KMS-11 (cell line): ENCODE data around the gene IGFBP6.

ENCODE experiments used
- H2AFZ ChIP-seq: fragments of 200-600 bp; sonication (generic); 2 replicates; pipeline ENCODE4 v1.6.1; 2016; ENCODE audit warnings: antibody characterized with exemption, mixed run types, low read depth
- H3K27ac ChIP-seq: fragments of 200-600 bp; sonication (generic); 2 replicates; pipeline ENCODE4 v1.6.1; 2016; ENCODE audit warnings: mild to moderate bottlenecking, mixed run types
- H3K27me3 ChIP-seq: fragments of 200-600 bp; sonication (generic); 2 replicates; pipeline ENCODE4 v1.6.1; 2017; ENCODE audit warnings: mild to moderate bottlenecking, low read depth, mixed run types, moderate library complexity; ENCODE audit not compliant: insufficient read depth
- H3K36me3 ChIP-seq: fragments of 200-600 bp; sonication (generic); 2 replicates; pipeline ENCODE4 v1.6.1; 2017; ENCODE audit warnings: mild to moderate bottlenecking, mixed run types; ENCODE audit not compliant: insufficient read depth
- H3K4me1 ChIP-seq: fragments of 200-600 bp; sonication (generic); 2 replicates; pipeline ENCODE4 v1.6.1; 2016; ENCODE audit warnings: mild to moderate bottlenecking, low read depth, mixed run types; ENCODE audit not compliant: poor library complexity, severe bottlenecking
- H3K4me2 ChIP-seq: fragments of 200-600 bp; sonication (generic); 2 replicates; pipeline ENCODE4 v1.7.0; 2016; ENCODE audit warnings: mild to moderate bottlenecking, mixed run types
- H3K4me3 ChIP-seq: fragments of 200-600 bp; sonication (generic); IDR thresholded peaks from 2 replicates; pipeline ENCODE4 v1.6.1; 2017; ENCODE audit warnings: low read depth, low read length, mixed read lengths; ENCODE audit not compliant: insufficient read depth
- H3K79me2 ChIP-seq: fragments of 200-600 bp; sonication (generic); 2 replicates; pipeline ENCODE4 v1.6.1; 2016; ENCODE audit warnings: low read depth, mixed run types; ENCODE audit not compliant: insufficient read depth
- H3K9ac ChIP-seq: fragments of 200-600 bp; sonication (generic); 2 replicates; pipeline ENCODE4 v1.6.1; 2016; ENCODE audit warnings: mild to moderate bottlenecking, mixed run types
- H4K20me1 ChIP-seq: fragments of 200-600 bp; sonication (generic); 2 replicates; pipeline ENCODE4 v1.6.1; 2016; ENCODE audit warnings: mild to moderate bottlenecking, mixed run types; ENCODE audit not compliant: insufficient read depth
- TF ChIP-seq, protein P1 (sequence below): fragments of 200-600 bp; sonication (generic); conservative IDR thresholded peaks from 2 replicates; pipeline ENCODE4 v1.6.1; 2017; ENCODE audit warnings: low read depth, mild to moderate bottlenecking, antibody characterized with exemption, low read length, moderate library complexity, mixed read lengths

IGFBP6 gene

DNA sequence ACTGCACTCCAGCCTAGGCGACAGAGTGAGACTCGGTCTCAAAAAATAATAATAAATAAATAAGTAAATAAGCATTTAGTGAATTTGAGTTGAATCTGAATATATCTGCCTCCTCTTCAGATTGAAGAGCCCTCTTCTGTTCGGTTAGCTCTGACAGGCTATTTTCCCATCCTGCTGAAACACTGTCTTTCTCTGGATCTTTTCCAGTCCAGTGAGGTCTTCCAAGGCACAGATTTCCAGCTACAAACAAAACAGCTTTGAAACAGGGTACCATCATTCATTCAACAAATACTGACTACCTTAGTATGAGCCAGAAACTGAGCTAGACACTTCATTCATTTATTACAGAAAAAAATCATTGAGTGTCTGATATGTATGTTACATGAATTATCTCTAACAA is 11.1 kb upstream of the IGFBP6 start:
- Histone ChIP-seq H3K4me1 (no peaks in the 10 kb centered on the region), H3K27ac (no peak overlapping the region), H3K4me2 (no peak overlapping the region), H4K20me1 (no peaks in the 10 kb centered on the region), H3K9ac (no peak overlapping the region), H3K36me3 (no peaks in the 10 kb centered on the region), H3K79me2 (no peaks in the 10 kb centered on the region), H3K4me3 (no peak overlapping the region), H3K27me3 (no peaks in the 10 kb centered on the region; the same call in 1 of the 2 replicates), H2AFZ (no peak overlapping the region)
- TF ChIP-seq, protein P1, sequence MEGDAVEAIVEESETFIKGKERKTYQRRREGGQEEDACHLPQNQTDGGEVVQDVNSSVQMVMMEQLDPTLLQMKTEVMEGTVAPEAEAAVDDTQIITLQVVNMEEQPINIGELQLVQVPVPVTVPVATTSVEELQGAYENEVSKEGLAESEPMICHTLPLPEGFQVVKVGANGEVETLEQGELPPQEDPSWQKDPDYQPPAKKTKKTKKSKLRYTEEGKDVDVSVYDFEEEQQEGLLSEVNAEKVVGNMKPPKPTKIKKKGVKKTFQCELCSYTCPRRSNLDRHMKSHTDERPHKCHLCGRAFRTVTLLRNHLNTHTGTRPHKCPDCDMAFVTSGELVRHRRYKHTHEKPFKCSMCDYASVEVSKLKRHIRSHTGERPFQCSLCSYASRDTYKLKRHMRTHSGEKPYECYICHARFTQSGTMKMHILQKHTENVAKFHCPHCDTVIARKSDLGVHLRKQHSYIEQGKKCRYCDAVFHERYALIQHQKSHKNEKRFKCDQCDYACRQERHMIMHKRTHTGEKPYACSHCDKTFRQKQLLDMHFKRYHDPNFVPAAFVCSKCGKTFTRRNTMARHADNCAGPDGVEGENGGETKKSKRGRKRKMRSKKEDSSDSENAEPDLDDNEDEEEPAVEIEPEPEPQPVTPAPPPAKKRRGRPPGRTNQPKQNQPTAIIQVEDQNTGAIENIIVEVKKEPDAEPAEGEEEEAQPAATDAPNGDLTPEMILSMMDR = no peak

DNA sequence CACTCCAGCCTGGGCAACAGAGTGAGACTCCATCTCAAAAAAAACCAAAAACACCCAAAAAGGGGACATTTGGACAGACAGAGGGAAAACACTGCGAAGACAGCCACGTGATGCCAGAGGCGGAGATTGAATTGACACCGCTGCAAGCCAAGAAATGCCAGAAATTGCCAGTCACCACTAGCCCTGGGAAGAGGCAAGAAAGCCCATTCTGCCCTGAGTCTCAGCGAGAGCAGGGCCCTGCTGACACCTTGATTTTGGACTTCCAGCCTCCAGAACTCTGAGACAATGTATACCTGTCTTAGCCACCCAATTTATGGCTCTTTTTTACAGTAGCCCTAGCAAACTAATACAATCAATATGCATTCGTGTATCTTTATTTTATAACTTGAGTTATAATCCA is 7.4 kb upstream of the IGFBP6 start:
- Histone ChIP-seq H3K36me3 (no peaks in the 10 kb centered on the region), H3K27ac (no peak overlapping the region), H3K79me2 (no peaks in the 10 kb centered on the region), H3K9ac (no peak overlapping the region), H4K20me1 (no peaks in the 10 kb centered on the region), H3K4me2 (no peak overlapping the region), H3K4me1 (no peaks in the 10 kb centered on the region), H2AFZ (no peak overlapping the region), H3K27me3 (no peaks in the 10 kb centered on the region; the same call in 1 of the 2 replicates), H3K4me3 (no peak overlapping the region)
- TF ChIP-seq, protein P1 = no peak

DNA sequence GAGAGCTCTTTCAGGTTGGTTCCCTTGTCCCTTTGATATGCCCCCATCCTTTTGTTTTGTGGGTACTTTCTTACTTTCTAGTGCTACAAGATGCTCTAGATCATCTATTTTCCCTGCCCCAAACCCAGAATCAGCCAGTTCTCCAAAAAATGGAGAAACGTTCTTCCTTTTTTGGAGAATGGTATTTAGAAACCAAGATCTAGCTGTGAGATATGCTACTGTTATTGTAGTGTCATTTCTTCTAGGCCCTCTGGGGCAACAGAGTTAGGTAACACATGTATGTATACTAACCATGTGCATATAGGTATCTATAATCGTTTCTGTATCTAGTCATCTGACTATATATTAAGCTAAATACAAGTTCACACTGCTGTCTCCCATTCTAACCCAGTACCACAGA is 6.9 kb upstream of the IGFBP6 start:
- Histone ChIP-seq H2AFZ (no peak overlapping the region), H3K4me2 (no peak overlapping the region), H3K27ac (no peak overlapping the region), H3K79me2 (no peaks in the 10 kb centered on the region), H3K27me3 (no peaks in the 10 kb centered on the region; the same call in 1 of the 2 replicates), H4K20me1 (no peaks in the 10 kb centered on the region), H3K4me1 (no peaks in the 10 kb centered on the region), H3K4me3 (no peak overlapping the region), H3K9ac (no peak overlapping the region), H3K36me3 (no peaks in the 10 kb centered on the region)
- TF ChIP-seq, protein P1 = no peak

DNA sequence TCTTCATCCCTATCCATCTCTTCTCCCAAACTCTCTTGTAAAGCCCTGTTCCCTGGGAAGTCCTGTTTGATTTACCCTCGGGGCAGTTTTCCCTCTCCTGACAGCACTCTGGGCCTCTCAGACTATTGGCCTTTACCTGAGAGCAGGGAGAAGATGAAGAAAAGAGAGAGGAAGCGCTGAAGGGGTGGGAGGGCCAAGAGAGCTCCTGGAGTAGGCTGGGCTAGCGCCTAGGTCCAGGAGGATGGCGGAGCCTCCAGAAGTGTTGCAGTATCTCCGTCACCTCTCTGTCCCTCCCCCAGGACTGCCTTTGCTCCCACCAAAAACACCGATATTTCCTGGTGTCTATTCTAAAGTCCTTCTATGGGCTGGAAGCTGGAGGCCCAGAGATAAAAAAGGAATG is 5.7 kb upstream of the IGFBP6 start:
- no peak overlapping the region for H3K4me3 ChIP-seq
- no peaks in the 10 kb centered on the region for H4K20me1 ChIP-seq
- no peak overlapping the region for H3K4me2 ChIP-seq
- H3K4me1 ChIP-seq = no peaks in the 10 kb centered on the region
- TF ChIP-seq, protein P1 = no peak
- no peak overlapping the region for H2AFZ ChIP-seq
- H3K79me2 ChIP-seq = no peaks in the 10 kb centered on the region
- H3K27ac ChIP-seq = no peak overlapping the region
- H3K9ac ChIP-seq = no peak overlapping the region
- no peaks in the 10 kb centered on the region for H3K36me3 ChIP-seq
- H3K27me3 ChIP-seq = peaks cover under 1% of the 10 kb centered on the region; the same call in 1 of the 2 replicates
